ENCODE data around the gene ENTR1.

Gene ENTR1

DNA sequence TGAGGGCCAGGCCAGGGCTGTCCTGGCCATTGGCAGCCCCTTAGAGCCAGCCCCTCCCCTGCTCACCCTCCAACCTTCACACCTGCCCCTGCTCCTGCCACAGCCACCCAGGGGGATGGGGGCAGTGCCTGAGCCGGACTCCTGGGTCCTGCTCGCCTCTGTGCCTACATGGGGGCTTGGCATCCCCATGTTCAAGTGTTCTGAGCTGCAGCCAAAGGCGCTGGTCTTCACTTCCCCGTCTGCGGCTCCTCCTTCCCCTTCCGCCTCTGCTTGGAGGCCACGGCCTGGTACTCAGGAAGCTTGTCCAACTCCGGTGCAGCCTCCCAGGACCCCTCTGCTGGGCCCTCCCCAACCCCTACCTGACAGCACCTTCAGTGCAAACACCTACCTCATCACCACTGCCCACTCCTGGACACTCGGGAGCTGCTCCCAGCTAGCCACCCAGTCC, 44.6 kb downstream of the ENTR1 start:
- H3K27ac ChIP-seq = no peak overlapping the region
- no peak for DNase-seq (ENCODE audit: low read depth, low spot score)

DNA sequence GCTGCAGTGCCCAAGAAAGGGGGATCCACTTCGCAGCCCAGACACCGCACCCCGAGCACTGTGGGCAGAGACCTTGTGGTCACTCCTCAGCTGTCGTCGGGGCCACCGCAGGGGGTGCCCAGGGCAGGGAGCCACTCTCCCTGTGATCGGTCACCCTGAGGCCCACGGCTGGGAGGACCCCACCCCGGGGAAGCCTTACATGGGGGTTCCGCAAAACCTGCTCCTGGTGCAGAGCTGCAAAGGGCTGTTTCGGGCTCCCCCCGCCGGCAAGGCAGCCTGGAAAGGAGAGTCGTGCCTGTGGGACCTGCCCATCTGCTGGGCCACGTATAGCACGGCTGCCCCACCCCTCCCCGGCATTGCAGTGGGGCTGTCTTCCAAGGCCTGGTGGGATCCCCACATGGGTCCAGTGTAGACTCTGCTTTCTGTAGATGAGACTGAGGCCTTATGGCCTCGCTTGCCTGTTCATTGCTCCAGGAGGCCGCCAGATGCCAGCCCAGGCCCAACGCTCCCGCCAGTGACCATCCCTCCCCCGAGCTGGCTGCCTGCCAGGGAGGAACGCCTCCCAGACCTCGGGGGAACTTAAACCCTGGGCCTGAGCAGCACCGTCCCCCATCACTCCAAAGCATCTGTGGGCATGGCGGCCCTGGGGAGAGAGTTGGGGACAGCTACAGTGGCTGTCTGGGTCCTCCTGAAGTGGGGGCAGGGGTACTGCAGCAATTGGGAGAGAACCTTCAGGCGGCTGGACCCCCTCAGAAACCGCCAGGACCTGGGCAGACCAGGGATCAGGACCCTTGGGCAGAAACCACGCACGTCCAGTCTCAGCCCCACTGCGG, 45.3 kb downstream of the ENTR1 start:
- no peak overlapping the region for H3K27ac ChIP-seq
- no peak for DNase-seq (ENCODE audit: low read depth, low spot score)

DNA sequence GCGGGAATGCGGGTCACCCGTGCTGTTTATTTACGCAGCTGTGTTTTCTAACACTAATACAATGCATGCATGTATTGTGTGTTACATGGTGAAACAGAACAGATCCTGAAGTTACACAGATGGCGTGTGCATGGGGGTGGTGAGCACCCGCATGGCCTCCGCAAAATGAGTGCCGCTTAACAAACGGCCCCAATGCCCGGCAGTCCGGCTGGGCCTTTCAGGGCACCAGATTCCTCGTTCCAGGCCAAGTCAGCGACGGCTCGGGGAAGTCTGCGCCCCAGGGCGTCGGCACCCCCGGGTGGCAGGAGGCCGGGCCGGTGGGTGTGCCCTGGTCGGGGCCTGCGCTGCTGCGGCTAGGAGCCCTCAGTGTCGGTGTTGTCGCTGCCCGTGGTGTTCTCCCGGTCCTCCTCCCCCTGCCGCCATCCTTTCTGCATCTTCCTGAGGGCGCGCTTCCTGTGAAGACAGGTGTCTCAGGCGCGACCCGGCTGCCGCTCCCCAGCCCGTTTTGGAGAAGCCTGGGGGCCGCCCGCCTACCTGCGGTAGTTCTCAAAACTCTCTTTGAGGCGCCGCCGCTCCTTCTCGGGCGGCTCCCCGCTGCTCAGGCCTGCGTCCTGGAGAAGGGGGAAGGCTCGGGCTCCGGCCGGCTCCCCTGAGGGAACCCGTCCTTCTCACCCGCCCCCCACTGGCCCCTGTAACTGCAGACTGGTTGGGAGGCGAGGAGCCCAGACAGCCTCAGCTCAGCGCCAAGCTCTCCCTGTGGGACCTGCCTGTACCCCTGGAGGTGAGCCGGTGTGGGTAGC, 46.3 kb downstream of the ENTR1 start:
- peak overlapping the region; percentile 90 for H3K27ac ChIP-seq

DNA sequence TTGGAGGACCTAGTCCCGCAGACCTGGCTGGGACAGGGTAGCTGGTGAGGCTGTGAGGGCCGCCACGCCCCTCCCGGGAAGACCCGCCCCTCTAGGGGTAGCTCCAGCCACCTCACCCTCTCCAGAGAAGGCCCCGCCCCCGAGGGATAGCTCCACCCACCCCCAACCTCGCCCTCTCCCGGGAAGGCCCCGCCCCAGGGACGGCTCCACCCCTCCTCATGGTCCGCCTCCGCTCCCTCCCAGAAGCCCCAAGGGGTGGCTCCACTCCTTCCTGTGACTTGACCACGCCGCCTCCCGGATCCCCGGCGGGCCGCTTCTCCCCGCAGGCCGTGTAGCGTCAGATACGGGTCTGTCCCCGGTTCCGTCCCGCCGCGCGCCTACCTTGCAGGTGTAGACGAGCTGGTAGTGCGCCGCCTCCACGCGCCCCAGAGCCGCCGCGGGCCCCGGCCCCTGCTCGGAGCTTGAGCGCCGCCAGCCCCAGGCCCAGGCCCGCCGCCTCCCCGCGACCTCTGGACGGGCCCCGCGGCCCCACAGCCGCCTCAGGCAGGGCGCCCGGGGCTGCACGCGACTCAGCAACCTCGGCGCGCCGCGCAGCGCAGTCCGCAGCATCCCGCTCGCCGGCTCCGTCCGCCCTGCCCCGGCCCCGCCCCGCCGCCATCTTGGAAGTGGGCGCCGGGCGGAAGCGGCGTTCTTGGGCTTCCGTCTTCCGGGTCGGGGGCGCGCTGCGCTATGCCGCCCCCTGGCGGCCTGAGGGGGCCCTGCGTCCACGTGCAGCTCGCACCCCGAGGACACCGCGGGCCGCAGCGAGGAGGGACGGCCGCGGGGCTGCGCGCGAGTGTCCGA, 47.1 kb downstream of the ENTR1 start, which contains the start of gene DNLZ:
TSS of gene DNLZ (minus strand) at position 639 of the 843 bp plus-strand sequence. CDS start at position 609, 30 bp downstream.
- peak; percentile 55 for DNase-seq (ENCODE audit: low read depth, low spot score)
- H3K27ac ChIP-seq = peak within 1 kb of the TSS; percentile 90

More for the DNA sequence above, 46.3 kb downstream of the ENTR1 start:
- DNase-seq (ENCODE audit: low read depth, low spot score) = no peak

DNA sequence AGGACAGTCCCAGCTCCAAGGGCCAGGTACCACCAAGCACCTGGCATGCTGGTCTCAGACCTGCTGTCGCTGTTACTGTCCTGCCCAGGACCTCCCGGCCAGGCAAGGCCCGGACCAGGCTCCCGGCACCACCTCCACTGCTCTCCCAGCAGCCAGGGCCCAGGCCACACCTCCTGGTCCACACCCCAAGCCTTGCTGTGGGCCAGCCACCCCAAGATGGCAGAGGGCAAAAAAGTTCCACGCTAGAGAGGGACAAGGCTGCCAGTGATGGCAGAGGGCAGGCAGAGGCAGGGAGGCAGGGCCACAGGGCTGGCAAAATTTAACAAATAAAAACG, 48.0 kb downstream of the ENTR1 start:
- no peak for DNase-seq (ENCODE audit: low read depth, low spot score)
- no peak overlapping the region for H3K27ac ChIP-seq

DNA sequence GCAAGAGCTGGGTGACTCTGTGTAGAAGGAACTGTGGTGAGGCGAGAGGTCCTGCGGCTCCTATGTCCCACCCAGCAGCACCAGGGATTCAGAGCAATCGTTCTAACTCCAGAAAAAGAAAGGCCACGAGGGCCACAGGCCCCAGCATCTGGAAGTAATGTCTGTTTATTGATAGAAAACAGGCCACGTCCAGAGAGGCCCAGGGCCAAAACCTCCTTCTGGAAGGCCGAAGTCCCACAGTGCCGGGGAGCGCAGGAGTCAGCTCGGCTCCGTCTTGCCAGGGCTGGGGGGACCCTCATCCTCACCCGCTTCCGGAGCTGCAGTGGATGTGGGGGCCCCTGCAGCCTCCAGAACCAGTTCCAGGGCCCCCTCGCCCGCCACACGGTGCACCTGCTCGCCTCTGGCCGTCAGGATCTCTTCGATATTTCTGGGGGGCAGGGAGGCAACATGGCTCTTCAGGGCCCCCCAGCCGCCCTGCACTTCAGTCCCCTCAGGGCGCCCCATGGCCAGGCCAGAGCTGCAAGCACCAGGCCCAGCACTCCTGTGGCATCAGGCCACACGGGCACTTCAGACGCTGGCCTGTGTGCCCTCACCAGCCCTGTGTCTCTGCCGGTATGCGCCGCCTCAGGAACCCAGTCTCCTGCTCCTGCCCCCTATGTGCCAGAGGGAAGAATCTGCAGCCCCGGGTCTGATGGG, 48.5 kb downstream of the ENTR1 start:
- no peak for DNase-seq (ENCODE audit: low read depth, low spot score)
- H3K27ac ChIP-seq = no peak overlapping the region

DNA sequence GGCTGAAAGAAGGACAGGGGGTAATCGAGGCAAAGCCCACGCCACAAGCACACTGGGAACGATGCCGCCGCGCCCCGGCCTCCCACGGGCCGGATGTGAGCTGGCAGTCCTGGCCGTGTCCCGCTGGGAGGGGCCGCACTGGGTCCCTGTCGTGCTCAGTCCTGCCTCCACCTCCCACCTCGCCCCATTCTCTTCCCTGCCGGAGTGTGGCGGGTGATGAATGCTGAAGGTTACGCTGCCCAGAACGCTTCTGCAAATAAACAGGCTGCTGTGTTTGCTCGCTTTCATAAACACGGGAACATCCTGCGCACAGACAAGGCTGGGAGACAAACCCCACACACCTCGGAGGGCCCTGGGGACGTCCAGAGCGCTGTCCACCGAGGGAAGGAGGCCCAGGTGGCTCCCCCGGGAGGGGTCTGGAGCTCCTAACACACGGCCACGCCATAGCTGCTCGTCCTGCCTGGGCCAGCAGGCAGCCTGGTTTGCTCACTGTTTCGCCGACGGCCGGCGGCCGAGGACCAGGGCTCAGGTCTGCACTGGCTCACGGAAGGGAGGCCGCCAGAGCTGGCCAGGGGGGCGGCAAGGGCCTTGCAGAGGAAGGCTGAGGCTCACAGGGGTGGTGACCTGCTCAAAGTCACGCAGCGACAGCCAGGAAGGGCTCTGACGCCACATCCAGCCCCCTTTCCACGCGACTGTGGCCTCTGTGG, 49.2 kb downstream of the ENTR1 start:
- H3K27ac ChIP-seq = no peak overlapping the region
- DNase-seq (ENCODE audit: low read depth, low spot score) = no peak

DNA sequence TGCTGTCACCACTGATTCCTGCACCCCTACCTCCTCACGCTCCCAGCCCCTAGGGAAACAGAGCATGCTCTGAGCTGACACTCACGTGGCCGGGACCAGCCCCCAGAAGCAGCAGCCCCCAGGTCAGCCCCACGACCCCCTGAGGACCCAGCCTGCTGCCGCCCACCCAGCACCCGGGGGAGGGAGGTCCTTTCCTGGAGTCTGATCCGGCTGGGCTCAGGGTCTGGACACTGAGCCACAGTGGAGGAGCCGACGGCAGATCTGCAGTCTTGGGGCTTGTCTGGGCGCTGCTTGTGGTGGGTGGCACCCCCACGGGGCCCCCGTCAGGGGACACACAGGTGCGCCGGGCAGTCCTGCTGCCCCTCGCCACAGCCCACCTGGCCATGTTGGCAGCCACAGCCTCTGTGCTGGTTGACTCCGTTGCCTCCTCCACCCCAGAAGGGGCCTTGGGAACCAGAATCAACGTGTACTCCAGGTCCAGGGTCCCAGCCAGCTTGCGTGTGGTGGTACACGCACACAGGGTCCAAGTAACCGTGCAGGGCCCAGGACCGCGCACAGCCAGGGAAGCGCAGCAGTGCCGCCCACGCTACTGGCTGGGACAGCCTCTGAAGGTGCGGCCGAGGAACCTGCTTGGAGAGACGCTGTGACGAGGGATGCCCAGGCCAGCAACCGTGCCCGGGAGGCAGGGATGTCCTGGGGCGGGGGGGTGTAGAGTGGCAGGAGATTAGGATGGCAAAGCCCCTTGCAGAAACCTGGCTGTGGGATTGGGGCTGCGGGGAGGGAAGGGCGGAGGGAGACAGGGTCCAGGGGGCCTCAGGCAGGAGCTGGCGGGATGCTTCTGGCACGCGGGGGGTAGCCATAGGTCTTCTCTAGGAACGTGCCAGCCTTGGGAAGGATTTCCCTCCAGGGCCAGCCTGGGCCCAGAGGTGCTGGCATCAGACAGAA, 50.4 kb downstream of the ENTR1 start:
- no peak overlapping the region for H3K27ac ChIP-seq
- no peak for DNase-seq (ENCODE audit: low read depth, low spot score)

DNA sequence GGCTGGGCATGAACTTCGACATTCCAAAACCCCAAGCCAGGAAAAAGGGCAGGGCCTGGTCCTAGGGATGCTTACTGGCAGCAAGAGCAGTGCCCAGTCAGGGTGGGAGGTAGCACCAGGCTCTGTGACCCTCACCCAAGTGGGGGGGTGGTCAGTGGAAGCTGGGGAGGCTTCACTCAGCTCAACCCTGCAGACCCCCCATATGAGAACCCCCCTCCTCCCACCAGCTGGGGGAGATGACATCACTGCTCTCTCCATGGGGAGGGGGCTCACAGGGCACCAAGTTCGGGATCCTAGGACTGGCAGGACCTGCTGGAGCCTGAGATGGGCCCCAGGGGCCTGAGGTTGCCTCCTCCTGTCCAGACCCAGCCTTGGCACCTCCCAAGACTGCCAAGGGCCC, 51.5 kb downstream of the ENTR1 start:
- DNase-seq (ENCODE audit: low read depth, low spot score) = no peak
- no peak overlapping the region for H3K27ac ChIP-seq

DNA sequence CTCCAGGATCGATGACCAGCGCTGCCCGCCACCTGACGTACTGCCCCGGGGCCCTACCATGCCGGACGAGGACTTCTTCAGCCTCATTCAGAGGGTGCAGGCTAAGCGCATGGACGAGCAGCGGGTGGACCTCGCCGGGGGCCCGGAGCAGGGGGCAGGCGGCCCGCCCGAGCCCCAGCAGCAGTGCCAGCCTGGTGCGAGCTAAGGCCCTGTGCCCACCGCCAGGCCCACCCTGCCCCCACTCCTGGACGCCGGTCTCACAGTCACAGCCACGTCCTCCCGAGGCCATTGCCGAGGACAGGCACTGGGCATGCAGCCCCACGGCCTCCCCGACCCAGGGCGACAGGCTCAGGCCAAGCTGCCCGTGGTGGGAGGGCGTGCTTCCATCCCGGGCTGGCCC, 52.4 kb downstream of the ENTR1 start:
- no peak overlapping the region for H3K27ac ChIP-seq
- no peak for DNase-seq (ENCODE audit: low read depth, low spot score)

DNA sequence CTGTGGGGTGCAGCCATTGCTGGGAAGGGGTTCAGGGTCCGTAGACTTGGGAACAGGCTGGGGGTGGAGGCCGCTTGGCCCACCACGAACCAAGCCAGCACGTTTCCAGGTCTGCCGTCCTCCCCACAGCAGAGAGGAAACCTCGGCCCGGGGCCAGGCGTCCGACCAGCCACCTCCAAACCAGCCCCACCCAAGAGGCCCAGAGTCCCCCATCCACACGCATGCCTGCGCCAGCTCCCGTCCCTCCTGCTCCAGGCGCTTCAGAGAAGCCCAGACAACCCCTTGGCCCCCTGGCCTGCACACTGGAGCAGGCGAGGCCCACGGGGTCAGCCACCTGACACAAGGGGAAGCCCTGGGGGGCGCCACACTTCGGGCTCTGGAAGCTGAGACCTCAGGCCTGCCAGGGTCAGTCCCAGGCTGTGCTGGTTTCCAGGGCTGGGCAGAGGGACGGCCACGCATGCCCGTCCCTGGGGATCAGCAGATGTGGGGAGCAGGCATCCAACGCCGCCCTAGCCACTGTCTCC, 53.1 kb downstream of the ENTR1 start:
- H3K27ac ChIP-seq = no peak overlapping the region

DNA sequence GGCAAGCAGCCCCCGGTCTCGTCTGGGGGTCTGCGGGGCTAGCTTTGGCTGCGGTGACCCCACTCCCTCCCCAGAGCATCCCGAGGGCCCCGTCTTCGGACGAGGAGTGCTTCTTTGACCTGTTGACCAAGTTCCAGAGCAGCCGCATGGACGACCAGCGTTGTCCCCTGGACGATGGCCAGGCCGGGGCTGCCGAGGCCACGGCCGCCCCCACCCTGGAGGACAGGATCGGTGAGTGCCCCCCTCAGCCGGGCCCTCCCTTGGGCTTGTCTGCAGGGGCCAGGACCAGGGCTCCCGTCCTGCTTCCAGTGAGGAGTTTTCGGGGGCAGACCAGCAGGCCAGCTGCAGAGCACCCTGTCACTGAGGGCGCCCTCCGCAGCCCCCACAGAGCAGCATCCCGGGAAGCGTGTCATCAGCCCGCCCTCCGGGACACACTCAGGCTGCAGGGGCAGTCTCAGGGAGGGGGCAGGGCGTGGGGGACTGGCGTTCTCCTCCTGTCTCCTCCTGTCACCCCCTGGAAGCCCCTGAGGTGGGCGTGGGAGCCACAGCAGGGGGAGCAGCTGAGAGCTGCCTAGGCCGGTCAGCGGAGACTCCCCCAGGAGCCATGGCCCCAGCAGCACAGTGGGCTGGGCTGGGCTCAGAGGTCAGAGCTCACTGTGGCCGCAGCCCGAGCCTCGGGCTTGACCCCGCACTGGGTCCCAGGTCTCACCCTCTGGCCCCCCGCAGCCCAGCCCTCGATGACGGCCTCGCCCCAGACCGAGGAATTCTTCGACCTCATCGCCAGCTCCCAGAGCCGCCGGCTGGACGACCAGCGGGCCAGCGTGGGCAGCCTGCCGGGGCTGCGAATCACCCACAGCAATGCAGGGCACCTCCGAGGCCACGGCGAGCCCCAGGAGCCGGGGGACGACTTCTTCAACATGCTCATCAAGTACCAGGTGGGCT, 54.5 kb downstream of the ENTR1 start:
- no peak for DNase-seq (ENCODE audit: low read depth, low spot score)
- no peak overlapping the region for H3K27ac ChIP-seq

More for the DNA sequence above, 53.1 kb downstream of the ENTR1 start:
- DNase-seq (ENCODE audit: low read depth, low spot score) = no peak

DNA sequence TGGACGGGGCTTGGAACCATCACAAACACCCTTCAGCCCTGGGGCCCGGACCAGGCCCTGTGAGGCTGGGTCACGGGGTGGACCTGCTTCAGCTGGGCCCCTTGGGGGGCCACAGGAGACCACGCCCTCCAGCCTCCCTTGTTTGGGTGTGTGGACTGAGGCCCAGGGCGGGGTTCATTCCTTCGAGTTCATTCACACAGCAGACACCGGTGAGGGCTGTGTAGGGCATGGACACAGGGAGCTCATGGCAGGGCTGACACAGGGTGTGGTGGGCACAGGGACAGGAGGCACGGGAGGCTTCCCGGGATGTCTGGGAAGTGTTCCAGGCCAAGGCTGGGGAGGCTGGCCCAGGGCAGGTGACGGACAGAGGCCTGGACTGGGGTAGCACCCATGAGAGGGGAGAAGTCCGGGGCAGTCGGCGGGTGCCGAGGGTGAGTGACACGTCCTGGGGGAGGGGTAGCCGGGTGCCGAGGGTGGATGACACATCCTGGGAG, 55.8 kb downstream of the ENTR1 start:
- no peak overlapping the region for H3K27ac ChIP-seq
- no peak for DNase-seq (ENCODE audit: low read depth, low spot score)

DNA sequence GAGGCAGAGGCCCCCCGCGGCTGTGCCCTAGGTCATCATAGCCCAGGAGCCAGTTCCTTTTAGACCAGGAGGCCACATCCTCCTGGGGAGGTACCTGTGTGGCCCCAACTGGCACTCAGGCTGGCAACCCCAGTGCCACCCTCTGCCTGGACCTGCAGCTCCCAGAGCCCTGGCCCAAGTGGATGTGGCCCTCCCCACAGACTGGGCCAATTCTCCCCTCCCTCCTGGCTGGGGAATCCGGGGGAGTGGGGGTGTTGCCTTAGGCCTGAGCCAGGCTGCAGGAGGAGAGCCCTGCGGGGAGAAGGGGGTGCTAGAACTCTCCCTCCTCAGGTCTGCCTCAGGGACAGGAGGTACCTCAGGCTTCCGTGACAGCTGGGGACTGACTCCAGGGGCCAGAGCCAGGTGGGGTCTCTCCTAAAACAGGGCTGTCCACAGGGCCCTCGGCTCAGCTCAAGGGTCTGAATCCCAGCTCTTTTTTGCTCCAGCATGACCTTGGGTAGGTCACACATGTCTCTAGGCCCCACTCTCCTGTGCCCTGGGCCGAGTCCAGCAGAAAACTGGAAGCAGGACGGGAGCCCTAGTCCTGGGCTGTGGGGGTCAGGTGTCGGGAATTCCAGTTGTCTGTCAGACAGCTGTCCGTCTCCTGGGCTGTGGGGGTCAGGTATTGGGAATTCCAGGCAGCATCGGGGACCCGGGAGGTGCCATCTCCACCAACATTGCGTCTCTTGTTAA, 56.5 kb downstream of the ENTR1 start:
- H3K27ac ChIP-seq = no peak overlapping the region
- no peak for DNase-seq (ENCODE audit: low read depth, low spot score)

DNA sequence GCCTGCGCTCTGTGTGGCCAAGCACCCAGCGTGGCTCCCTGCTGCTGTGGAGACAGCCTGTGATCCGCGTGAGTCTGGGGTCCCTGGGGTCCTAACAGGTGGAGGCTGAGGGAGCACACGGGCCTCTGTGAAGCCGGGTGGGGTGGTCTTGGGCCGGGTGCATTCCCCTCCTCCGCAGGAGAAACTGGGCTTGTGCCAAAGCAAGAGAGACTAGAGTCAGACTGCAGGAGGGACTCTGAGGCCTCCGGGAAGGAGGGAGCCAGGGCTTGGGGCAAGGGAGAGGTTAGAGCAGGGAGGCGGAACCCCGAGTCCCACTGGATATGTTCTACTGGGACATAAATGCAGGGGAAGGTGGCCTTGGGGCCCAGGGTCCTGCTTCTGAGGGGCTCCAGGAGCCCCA, 57.3 kb downstream of the ENTR1 start:
- no peak for DNase-seq (ENCODE audit: low read depth, low spot score)
- no peak overlapping the region for H3K27ac ChIP-seq

DNA sequence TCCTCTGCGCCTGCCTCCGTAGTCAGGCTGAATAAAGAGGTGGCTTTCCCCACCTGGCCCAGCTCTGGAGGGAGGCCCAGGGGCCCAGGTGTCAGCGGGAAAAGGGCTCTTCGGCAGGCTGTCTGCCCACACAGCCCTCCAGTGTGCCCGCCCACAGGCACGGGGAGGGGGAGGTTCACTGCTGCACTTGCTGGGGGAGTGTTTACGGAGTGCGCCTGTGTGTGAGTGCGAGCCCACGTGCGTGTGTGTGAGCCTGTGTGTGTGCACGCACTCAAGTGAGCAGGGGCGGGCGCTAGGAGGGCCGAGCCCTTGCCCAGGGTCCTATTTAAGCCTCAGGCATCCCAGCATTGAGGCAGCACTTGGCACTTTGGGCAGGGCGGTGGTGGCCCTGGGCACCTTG, 57.7 kb downstream of the ENTR1 start:
- H3K27ac ChIP-seq = no peak overlapping the region
- no peak for DNase-seq (ENCODE audit: low read depth, low spot score)

All from epithelial cell of prostate (primary cell).